PC-3 (cell line): ENCODE results near the gene PIAS1. TPM values are rescaled to one million over a fixed set of nuclear protein-coding genes. Genes with fewer than 3 reads are reported as not detected.

Experiments used
- ATAC-seq: fragments of 200-7000 bp; cut with Tn5 transposase; 2 replicates; pipeline ENCODE4 v1.9.1; 2020; ENCODE audit warnings: mild to moderate bottlenecking, moderate library complexity
- BruUV-seq: library from RNA; stranded (reverse); fragments of 400-500 nt; replicated peaks from 2 replicates; lab custom pipeline; 2021; lab: Mats Ljungman, UMichigan
- CTCF ChIA-PET: fragments of 300-600 bp; sonication (Branson Sonifier 250); formaldehyde crosslinking; loops from one replicate; lab custom pipeline; 2022; ENCODE audit warnings: antibody characterized with exemption; lab: Charles Lee
- POLR2A ChIA-PET: fragments of 300-600 bp; sonication (Branson Sonifier 250); formaldehyde crosslinking; loops from one replicate; lab custom pipeline; 2022; ENCODE audit warnings: antibody characterized with exemption; ENCODE audit not compliant: unreplicated experiment; lab: Charles Lee
- DNase-seq: peaks from one replicate; pipeline ENCODE4 v3.0.0-alpha.2; 2015
- H2AFZ ChIP-seq: fragments of 300-600 bp; sonication (generic); 2 replicates; pipeline ENCODE4 v1.6.0; 2016; ENCODE audit warnings: antibody characterized with exemption, low read length
- H3F3A ChIP-seq: fragments of 300-600 bp; sonication (generic); one replicate; pipeline ENCODE4 v1.6.0; 2017; ENCODE audit warnings: antibody characterized with exemption, low read length, control low read depth, mild to moderate bottlenecking; ENCODE audit not compliant: unreplicated experiment
- H3K27ac ChIP-seq: fragments of 300-600 bp; sonication (generic); 2 replicates; pipeline ENCODE4 v1.5.1; 2016; ENCODE audit warnings: mild to moderate bottlenecking, low read length
- H3K27me3 ChIP-seq: fragments of 300-600 bp; sonication (generic); 2 replicates; pipeline ENCODE4 v1.6.1; 2016; ENCODE audit warnings: low read length, mixed read lengths
- H3K36me3 ChIP-seq: fragments of 300-600 bp; sonication (generic); 2 replicates; pipeline ENCODE4 v1.6.1; 2016; ENCODE audit warnings: low read depth, mixed run types, low read length, mixed read lengths
- H3K4me1 ChIP-seq: fragments of 300-600 bp; sonication (generic); 2 replicates; pipeline ENCODE4 v1.5.1; 2016; ENCODE audit warnings: low read length; ENCODE audit not compliant: insufficient read depth
- H3K4me2 ChIP-seq: fragments of 300-600 bp; sonication (generic); 2 replicates; pipeline ENCODE4 v1.6.0; 2016; ENCODE audit warnings: low read length
- H3K4me3 ChIP-seq: fragments of 300-600 bp; sonication (generic); 2 replicates; pipeline ENCODE4 v1.5.1; 2016; ENCODE audit warnings: mild to moderate bottlenecking, low read length, mixed read lengths
- H3K79me2 ChIP-seq: fragments of 300-600 bp; sonication (generic); 2 replicates; pipeline ENCODE4 v1.6.1; 2017; ENCODE audit warnings: low read length, mixed read lengths
- H3K9ac ChIP-seq: fragments of 300-600 bp; sonication (generic); 2 replicates; pipeline ENCODE4 v1.6.0; 2016; ENCODE audit warnings: mild to moderate bottlenecking, low read length
- H3K9me2 ChIP-seq: fragments of 300-600 bp; sonication (generic); replicated peaks from 2 replicates; pipeline ENCODE4 v1.6.1; 2016; ENCODE audit warnings: mixed run types, low read length, mixed read lengths
- H3K9me3 ChIP-seq: fragments of 300-600 bp; sonication (generic); 2 replicates; pipeline ENCODE4 v1.6.1; 2016; ENCODE audit warnings: low read length, mixed read lengths
- H4K20me1 ChIP-seq: fragments of 300-600 bp; sonication (generic); 2 replicates; pipeline ENCODE4 v1.6.1; 2016; ENCODE audit warnings: low read length, mixed read lengths
- EZH2 ChIP-seq: fragments of 300-600 bp; sonication (generic); IDR thresholded peaks from one replicate; pipeline ENCODE4 v1.6.1; 2017; ENCODE audit warnings: antibody characterized with exemption, mild to moderate bottlenecking, low read length; ENCODE audit not compliant: unreplicated experiment
- EZH2phosphoT487 ChIP-seq: fragments of 300-600 bp; sonication (generic); IDR thresholded peaks from 2 replicates; pipeline ENCODE4 v1.6.1; 2018; ENCODE audit warnings: mild to moderate bottlenecking, antibody characterized with exemption, low read length, borderline replicate concordance
- intact Hi-C: fragments of 100-400 bp; cut with micrococcal nuclease; formaldehyde crosslinking; loops from 2 replicates; pipeline ENCODE4 v1.9.0; 2023
- total RNA-seq: library from RNA; depleted of rRNA; stranded (reverse); fragments of >200 nt; gene quantifications from 2 replicates; pipeline ENCODE4 v1.2.3, GENCODE V29; 2014
- TF ChIP-seq, protein P1 (sequence below): fragments of 300-600 bp; sonication (generic); conservative IDR thresholded peaks from 2 replicates; pipeline ENCODE4 v1.5.1; 2017; ENCODE audit warnings: antibody characterized with exemption, low read depth, mild to moderate bottlenecking, low read length

Gene PIAS1
- total RNA-seq, 1 experiment from 2014 or later, result 21.9 TPM

DNA sequence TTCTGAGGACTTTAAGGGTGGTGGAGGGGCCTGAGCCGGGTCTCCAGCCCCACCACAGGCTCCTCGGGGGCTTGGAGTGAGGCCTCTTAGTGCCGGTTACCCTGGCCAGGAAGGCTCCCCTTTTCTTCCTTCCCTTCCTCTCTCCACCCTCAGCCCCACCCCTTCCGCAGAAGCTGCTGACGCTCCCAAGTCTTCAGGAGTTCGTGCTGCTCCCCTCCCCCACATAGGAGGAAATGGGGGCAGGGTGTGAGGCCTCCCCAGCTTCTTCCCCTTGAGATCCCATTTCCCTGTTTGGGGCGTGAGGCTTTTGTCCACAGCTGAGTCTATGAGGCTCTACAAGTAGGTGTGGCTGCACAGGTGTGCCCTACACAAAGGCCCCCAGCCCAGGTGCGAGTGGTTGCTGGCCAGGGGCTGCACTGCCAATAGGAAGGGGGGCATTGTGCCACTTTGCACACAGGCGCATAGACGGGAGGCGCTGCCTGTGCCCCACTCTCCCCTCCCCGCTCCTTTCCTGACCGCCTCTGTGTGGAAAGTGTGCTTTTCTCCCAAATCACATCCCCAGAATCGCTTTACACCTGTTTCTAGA is 151.9 kb downstream of the PIAS1 start:
- no peak overlapping the region for H3K27ac ChIP-seq
- no peaks in the 10 kb centered on the region for H3K9me3 ChIP-seq
- no peak overlapping the region for H2AFZ ChIP-seq
- no peaks in the 10 kb centered on the region for H3K27me3 ChIP-seq
- TF ChIP-seq, protein P1, sequence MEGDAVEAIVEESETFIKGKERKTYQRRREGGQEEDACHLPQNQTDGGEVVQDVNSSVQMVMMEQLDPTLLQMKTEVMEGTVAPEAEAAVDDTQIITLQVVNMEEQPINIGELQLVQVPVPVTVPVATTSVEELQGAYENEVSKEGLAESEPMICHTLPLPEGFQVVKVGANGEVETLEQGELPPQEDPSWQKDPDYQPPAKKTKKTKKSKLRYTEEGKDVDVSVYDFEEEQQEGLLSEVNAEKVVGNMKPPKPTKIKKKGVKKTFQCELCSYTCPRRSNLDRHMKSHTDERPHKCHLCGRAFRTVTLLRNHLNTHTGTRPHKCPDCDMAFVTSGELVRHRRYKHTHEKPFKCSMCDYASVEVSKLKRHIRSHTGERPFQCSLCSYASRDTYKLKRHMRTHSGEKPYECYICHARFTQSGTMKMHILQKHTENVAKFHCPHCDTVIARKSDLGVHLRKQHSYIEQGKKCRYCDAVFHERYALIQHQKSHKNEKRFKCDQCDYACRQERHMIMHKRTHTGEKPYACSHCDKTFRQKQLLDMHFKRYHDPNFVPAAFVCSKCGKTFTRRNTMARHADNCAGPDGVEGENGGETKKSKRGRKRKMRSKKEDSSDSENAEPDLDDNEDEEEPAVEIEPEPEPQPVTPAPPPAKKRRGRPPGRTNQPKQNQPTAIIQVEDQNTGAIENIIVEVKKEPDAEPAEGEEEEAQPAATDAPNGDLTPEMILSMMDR, result no peak
- TF ChIP-seq EZH2 (no peak), EZH2phosphoT487 (no peak)
- H3K79me2 ChIP-seq, result no peaks in the 10 kb centered on the region
- no peak overlapping the region for H3K4me3 ChIP-seq
- intact Hi-C loops, result no loop called here
- no TSS peak for BruUV-seq
- H3F3A ChIP-seq, result no peaks in the 10 kb centered on the region
- H3K4me2 ChIP-seq, result no peak overlapping the region
- ATAC-seq (no peak), DNase-seq (no peak)
- H3K36me3 ChIP-seq, result no peaks in the 10 kb centered on the region
- CTCF ChIA-PET, result no interaction called here
- H4K20me1 ChIP-seq, result no peaks in the 10 kb centered on the region
- POLR2A ChIA-PET, result no interaction called here
- no peak overlapping the region for H3K9ac ChIP-seq
- H3K9me2 ChIP-seq, result no peaks in the 10 kb centered on the region
- H3K4me1 ChIP-seq, result no peaks in the 10 kb centered on the region

DNA sequence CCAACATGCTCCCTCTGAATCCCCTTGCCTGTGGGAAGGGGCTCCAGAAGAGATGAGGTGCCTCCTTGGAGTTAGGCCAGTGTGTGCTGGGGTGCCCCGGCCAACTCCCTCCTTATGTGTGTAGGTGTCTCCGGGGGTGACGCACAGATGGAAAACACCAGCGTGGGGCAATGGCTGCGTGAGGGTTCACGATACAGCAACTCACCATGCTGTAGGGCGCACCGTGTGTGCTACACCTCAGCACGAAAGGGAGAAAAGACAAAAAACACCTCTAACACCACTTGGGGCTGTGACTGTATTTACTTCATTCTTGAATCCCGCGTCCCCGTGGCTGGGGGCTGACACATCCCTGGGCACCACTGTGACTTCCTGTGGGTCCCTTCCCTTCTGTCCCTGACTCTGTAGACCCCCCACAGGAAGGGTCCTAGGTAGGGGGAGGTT is 152.6 kb downstream of the PIAS1 start:
- no peak for ATAC-seq
- intact Hi-C loops, result no loop called here

More for the DNA sequence above, 152.6 kb downstream of the PIAS1 start:
- no peaks in the 10 kb centered on the region for H3F3A ChIP-seq
- CTCF ChIA-PET, result no interaction called here
- H3K79me2 ChIP-seq, result no peaks in the 10 kb centered on the region
- no peaks in the 10 kb centered on the region for H3K27me3 ChIP-seq
- POLR2A ChIA-PET, result no interaction called here
- no peaks in the 10 kb centered on the region for H3K9me2 ChIP-seq
- no peak overlapping the region for H2AFZ ChIP-seq
- DNase-seq, result no peak
- H3K4me3 ChIP-seq, result no peak overlapping the region
- no peak overlapping the region for H3K9ac ChIP-seq
- TF ChIP-seq EZH2phosphoT487 (no peak), EZH2 (no peak)
- TF ChIP-seq, protein P1, result no peak
- no TSS peak for BruUV-seq
- H3K4me1 ChIP-seq, result no peaks in the 10 kb centered on the region
- no peak overlapping the region for H3K27ac ChIP-seq
- no peak overlapping the region for H3K4me2 ChIP-seq
- no peaks in the 10 kb centered on the region for H3K9me3 ChIP-seq
- H3K36me3 ChIP-seq, result no peaks in the 10 kb centered on the region
- no peaks in the 10 kb centered on the region for H4K20me1 ChIP-seq
